ENCODE measurements around the gene GRIK5.

DNA sequence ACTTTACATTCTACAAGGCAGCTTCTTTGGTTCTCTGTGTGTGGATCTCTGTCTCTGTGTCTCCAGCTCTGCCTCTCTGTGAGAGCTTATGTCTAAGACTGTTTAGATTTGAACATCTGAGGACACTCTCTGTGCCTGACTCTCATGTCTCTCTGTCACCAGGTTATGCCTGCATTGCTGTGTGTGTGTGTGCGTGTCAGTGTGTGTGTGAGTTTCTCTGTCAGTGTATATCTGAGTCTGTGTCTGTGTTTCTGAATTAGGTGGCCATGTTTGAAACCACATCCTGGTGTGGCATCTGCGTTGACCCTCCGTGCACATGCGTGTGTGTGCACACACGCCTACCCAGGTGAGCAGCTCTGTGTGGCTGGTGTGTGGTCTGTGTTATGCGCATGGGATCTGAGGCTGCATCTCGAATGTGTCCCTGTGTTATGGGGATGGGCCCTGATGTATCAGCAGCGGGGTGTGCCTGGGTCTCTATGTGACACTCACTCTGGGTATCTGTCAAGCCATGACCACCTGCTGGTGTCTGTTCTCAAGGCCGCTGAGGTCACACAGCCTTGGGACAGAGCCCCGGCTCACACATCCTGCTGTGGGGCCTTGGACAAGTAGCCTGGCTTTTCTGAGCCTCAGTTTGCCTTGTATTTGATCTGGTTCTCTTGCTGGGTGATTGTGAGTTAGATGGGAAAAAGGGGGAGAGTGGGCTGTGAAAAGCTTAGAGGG is 82.7 kb downstream of the GRIK5 start:
- TF ChIP-seq, protein P1, sequence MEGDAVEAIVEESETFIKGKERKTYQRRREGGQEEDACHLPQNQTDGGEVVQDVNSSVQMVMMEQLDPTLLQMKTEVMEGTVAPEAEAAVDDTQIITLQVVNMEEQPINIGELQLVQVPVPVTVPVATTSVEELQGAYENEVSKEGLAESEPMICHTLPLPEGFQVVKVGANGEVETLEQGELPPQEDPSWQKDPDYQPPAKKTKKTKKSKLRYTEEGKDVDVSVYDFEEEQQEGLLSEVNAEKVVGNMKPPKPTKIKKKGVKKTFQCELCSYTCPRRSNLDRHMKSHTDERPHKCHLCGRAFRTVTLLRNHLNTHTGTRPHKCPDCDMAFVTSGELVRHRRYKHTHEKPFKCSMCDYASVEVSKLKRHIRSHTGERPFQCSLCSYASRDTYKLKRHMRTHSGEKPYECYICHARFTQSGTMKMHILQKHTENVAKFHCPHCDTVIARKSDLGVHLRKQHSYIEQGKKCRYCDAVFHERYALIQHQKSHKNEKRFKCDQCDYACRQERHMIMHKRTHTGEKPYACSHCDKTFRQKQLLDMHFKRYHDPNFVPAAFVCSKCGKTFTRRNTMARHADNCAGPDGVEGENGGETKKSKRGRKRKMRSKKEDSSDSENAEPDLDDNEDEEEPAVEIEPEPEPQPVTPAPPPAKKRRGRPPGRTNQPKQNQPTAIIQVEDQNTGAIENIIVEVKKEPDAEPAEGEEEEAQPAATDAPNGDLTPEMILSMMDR (IDR thresholded peaks at IDR 0.05) = no peak
- no peak for TF ChIP-seq POLR2A (IDR thresholded peaks at IDR 0.05)
